Tibial nerve (tissue), 4 donors: ENCODE measurements around the gene GPX8. TPM values are rescaled to one million over a fixed set of nuclear protein-coding genes. Genes with fewer than 3 reads are reported as not detected.

Source experiments
- DNase-seq, 2 donors: peaks; one replicate each; pipeline ENCODE4 v3.0.0-alpha.2; 2019; ENCODE audit warnings: low spot score in 2 of 2
- H3K27ac ChIP-seq, 4 donors: fragments of 200-600 bp; sonication (generic) in 3 of 4; one replicate each; pipeline ENCODE4 v1.5.1; 2017 to 2019; ENCODE audit warnings: mild to moderate bottlenecking in 1 of 4
- H3K27me3 ChIP-seq, 2 donors: fragments of 200-600 bp; sonication (generic) in 1 of 2; one replicate each; pipeline versions ENCODE4 v1.5.1 to v1.6.0; 2017 to 2019
- H3K36me3 ChIP-seq, 3 donors: fragments of 200-600 bp; sonication (generic); one replicate each; pipeline ENCODE4 v1.5.1; 2018 to 2019
- H3K4me1 ChIP-seq, 4 donors: fragments of 200-600 bp; sonication (generic) in 3 of 4; one replicate each; pipeline ENCODE4 v1.5.1; 2017 to 2019
- H3K4me3 ChIP-seq, 4 donors: fragments of 200-600 bp; sonication (generic) in 3 of 4; one replicate each; pipeline ENCODE4 v1.5.1; 2017 to 2019; ENCODE audit warnings: mild to moderate bottlenecking in 1 of 4, moderate library complexity in 1 of 4
- H3K9me3 ChIP-seq, 4 donors: fragments of 200-600 bp; sonication (generic) in 3 of 4; one replicate each; pipeline ENCODE4 v1.5.1; 2017 to 2019
- CTCF ChIP-seq, 5 experiments: fragments of 200-600 bp in 3 of 5; fragments of 450-650 bp in 2 of 5; sonication (generic) in 3 of 5; IDR thresholded peaks; one replicate each; pipeline ENCODE4 v1.5.1; 2016 to 2019; ENCODE audit warnings: antibody characterized with exemption in 5 of 5, mild to moderate bottlenecking in 3 of 5, moderate library complexity in 2 of 5
- EP300 ChIP-seq, 2 donors: sonication (generic); formaldehyde crosslinking; IDR thresholded peaks; one replicate each; pipeline ENCODE4 v1.6.1; 2017; ENCODE audit warnings: antibody characterized with exemption in 2 of 2, mild to moderate bottlenecking in 1 of 2
- POLR2A ChIP-seq, 2 donors: fragments of 450-650 bp; IDR thresholded peaks; one replicate each; pipeline ENCODE4 v1.6.1; 2017; ENCODE audit warnings: antibody characterized with exemption in 2 of 2, mild to moderate bottlenecking in 2 of 2, moderate library complexity in 2 of 2
- WGBS, 2 donors: methylation state at CpG; one replicate each; pipeline ENCODE4 v1.1.5; 2018; 5-methylcytosine and 5-hydroxymethylcytosine counted together
- total RNA-seq, 4 donors: library from RNA; depleted of rRNA; stranded (reverse); fragments of >200 nt; gene quantifications; one replicate each; pipeline ENCODE4 v1.1.0, GENCODE V29; 2016

Gene GPX8
- 10 to 100 TPM; 12.0 to 26.7 (median 19.5) TPM for total RNA-seq

DNA sequence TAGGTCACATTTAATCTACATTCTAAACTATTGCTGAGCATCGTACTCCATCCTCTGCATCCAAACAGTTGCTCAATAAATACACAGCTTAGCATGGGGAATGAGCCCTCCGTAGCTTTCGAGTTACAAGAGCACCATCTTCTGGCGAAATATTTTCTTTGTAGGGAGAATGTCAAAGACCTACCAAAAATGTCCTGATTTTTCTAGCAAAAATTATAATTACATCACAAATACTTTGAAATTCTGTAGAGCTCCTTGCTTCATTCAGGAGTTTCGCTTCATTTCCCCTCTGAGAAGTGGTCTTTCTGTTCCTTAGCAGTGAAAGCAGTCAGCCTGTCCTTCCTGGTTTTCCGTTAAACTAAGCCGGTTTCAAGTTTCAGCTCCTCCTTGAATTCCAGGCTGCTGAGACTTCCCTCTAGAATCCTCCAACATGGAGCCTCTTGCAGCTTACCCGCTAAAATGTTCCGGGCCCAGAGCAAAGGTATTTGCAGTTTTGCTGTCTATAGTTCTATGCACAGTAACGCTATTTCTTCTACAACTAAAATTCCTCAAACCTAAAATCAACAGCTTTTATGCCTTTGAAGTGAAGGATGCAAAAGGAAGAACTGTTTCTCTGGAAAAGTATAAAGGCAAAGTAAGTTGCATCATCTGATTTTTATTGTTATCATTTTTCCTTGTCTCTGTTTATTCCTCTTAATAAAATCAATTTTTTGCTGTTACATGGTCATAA is at the start of gene GPX8:
GPX8 (plus strand) TSS at position 409 of the 730 bp plus-strand sequence; CDS start at position 431, 22 bp downstream.
- Histone ChIP-seq H3K4me3 (peak within 1 kb of the TSS; percentile 20 to 56 (median 35)), H3K36me3 (peaks cover 0 to 19% (median 0%) of the 10 kb centered on the region in 3 donors), H3K27me3 (no peaks in the 10 kb centered on the region), H3K27ac (peak within 1 kb of the TSS; percentile 7 to 87 (median 52)), H3K4me1 (peaks cover 0 to 23% (median 0%) of the 10 kb centered on the region in 4 donors), H3K9me3 (no peaks in the 10 kb centered on the region)
- peak in 1 of 2 donors; percentile 40 for DNase-seq
- WGBS, 2 donors = 2 to 3% methylated on average over 10 of the region's 10 CpGs
- peak; percentile 25 to 65 (median 53) for TF ChIP-seq CTCF (IDR thresholded peaks at IDR 0.05)
- TF ChIP-seq EP300 (IDR thresholded peaks at IDR 0.05) = peak in 1 of 2 donors; percentile 58
- no peak for TF ChIP-seq POLR2A (IDR thresholded peaks at IDR 0.05)

GRCh38 chr5:55110217-55110616 is 49.8 kb upstream of the GPX8 start:
- Histone ChIP-seq H3K36me3 (no peaks in the 10 kb centered on the region), H3K4me3 (no peak overlapping the region), H3K27me3 (no peaks in the 10 kb centered on the region), H3K9me3 (no peaks in the 10 kb centered on the region), H3K4me1 (no peaks in the 10 kb centered on the region), H3K27ac (no peak overlapping the region)
- TF ChIP-seq POLR2A (IDR thresholded peaks at IDR 0.05) (no peak), CTCF (IDR thresholded peaks at IDR 0.05) (no peak), EP300 (IDR thresholded peaks at IDR 0.05) (no peak)
- WGBS, 2 donors = 78 to 93% methylated on average over 2 of the region's 2 CpGs
- DNase-seq = no peak

- DNase-seq = no peak
- no peaks in the 10 kb centered on the region for H3K4me1 ChIP-seq
Measured at GRCh38 chr5:55113327-55113726, 46.6 kb upstream of the GPX8 start.

GRCh38 chr5:55114061-55114460 is 45.9 kb upstream of the GPX8 start:
- 65 to 66% methylated on average over 3 of the region's 3 CpGs for WGBS, 2 donors
- Histone ChIP-seq H3K4me3 (no peak overlapping the region), H3K27ac (no peak overlapping the region), H3K9me3 (no peaks in the 10 kb centered on the region), H3K27me3 (no peaks in the 10 kb centered on the region), H3K36me3 (no peaks in the 10 kb centered on the region), H3K4me1 (no peaks in the 10 kb centered on the region)
- no peak for DNase-seq
- TF ChIP-seq EP300 (IDR thresholded peaks at IDR 0.05) = no peak
- no peak for TF ChIP-seq POLR2A (IDR thresholded peaks at IDR 0.05)
- no peak for TF ChIP-seq CTCF (IDR thresholded peaks at IDR 0.05)

More at GRCh38 chr5:55113327-55113726, 46.6 kb upstream of the GPX8 start:
- no peak overlapping the region for H3K27ac ChIP-seq
- no peaks in the 10 kb centered on the region for H3K9me3 ChIP-seq
- no peak for TF ChIP-seq CTCF (IDR thresholded peaks at IDR 0.05)
- no peak for TF ChIP-seq EP300 (IDR thresholded peaks at IDR 0.05)
- no peak for TF ChIP-seq POLR2A (IDR thresholded peaks at IDR 0.05)
- no peaks in the 10 kb centered on the region for H3K36me3 ChIP-seq
- no peak overlapping the region for H3K4me3 ChIP-seq
- no peaks in the 10 kb centered on the region for H3K27me3 ChIP-seq

- DNase-seq = no peak
- no peak overlapping the region for H3K27ac ChIP-seq
- TF ChIP-seq POLR2A (IDR thresholded peaks at IDR 0.05) (no peak), CTCF (IDR thresholded peaks at IDR 0.05) (no peak), EP300 (IDR thresholded peaks at IDR 0.05) (no peak)
- no peaks in the 10 kb centered on the region for H3K36me3 ChIP-seq
- H3K4me3 ChIP-seq = no peak overlapping the region
- H3K9me3 ChIP-seq = no peaks in the 10 kb centered on the region
- no peaks in the 10 kb centered on the region for H3K27me3 ChIP-seq
- no peaks in the 10 kb centered on the region for H3K4me1 ChIP-seq
- WGBS, 2 donors = 82 to 87% methylated on average over 3 of the region's 3 CpGs
Measured at GRCh38 chr5:55123365-55123764, 36.6 kb upstream of the GPX8 start.
